ENCODE results near the gene RTTN. TPM values are rescaled to one million over a fixed set of nuclear protein-coding genes. Genes with fewer than 3 reads are reported as not detected.

RTTN gene
- total and polyA plus RNA-seq, 2 experiments from 2014 or later = 7.2 to 31.0 TPM

DNA sequence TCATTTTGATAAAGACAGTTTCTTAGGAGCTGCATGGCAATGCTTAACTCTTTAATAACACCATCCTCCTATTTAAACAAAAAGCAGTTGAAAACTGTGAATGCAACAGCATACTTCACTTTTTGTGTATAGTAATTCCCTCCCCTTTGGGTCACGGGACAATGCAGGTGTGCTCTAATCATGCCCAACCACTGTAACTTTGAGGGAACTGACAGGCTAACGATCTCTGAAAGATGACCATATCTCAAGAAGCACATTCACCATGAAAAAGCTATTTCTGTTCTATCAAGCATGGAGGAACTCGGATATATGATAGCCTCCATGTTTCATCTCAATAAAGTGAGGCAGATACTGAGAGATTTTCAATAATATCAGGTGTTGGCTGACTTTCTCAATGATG is 176.8 kb downstream of the RTTN start:
- no peak overlapping the region for H2AFZ ChIP-seq
- DNase-seq (ENCODE audit: low spot score) = no peak
- no peak overlapping the region for H3K4me2 ChIP-seq
- H3K79me2 ChIP-seq (replicated peaks; ENCODE audit: insufficient read depth) = no peaks in the 10 kb centered on the region
- H3K27me3 Mint-ChIP-seq (ENCODE audit: insufficient read depth, low read depth, poor library complexity) = no peaks in the 10 kb centered on the region
- TF ChIP-seq, protein P1, sequence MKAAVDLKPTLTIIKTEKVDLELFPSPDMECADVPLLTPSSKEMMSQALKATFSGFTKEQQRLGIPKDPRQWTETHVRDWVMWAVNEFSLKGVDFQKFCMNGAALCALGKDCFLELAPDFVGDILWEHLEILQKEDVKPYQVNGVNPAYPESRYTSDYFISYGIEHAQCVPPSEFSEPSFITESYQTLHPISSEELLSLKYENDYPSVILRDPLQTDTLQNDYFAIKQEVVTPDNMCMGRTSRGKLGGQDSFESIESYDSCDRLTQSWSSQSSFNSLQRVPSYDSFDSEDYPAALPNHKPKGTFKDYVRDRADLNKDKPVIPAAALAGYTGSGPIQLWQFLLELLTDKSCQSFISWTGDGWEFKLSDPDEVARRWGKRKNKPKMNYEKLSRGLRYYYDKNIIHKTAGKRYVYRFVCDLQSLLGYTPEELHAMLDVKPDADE (IDR thresholded peaks at IDR 0.05) = no peak
- TF ChIP-seq EZH2phosphoT487 (IDR thresholded peaks at IDR 0.05; ENCODE audit: unreplicated experiment) = no peak
- no peak for TF ChIP-seq POLR2AphosphoS5 (IDR thresholded peaks at IDR 0.05; ENCODE audit: low read depth)
- TF ChIP-seq NANOG (IDR thresholded peaks at IDR 0.05; ENCODE audit: borderline replicate concordance) = no peak
- TF ChIP-seq, protein P2, sequence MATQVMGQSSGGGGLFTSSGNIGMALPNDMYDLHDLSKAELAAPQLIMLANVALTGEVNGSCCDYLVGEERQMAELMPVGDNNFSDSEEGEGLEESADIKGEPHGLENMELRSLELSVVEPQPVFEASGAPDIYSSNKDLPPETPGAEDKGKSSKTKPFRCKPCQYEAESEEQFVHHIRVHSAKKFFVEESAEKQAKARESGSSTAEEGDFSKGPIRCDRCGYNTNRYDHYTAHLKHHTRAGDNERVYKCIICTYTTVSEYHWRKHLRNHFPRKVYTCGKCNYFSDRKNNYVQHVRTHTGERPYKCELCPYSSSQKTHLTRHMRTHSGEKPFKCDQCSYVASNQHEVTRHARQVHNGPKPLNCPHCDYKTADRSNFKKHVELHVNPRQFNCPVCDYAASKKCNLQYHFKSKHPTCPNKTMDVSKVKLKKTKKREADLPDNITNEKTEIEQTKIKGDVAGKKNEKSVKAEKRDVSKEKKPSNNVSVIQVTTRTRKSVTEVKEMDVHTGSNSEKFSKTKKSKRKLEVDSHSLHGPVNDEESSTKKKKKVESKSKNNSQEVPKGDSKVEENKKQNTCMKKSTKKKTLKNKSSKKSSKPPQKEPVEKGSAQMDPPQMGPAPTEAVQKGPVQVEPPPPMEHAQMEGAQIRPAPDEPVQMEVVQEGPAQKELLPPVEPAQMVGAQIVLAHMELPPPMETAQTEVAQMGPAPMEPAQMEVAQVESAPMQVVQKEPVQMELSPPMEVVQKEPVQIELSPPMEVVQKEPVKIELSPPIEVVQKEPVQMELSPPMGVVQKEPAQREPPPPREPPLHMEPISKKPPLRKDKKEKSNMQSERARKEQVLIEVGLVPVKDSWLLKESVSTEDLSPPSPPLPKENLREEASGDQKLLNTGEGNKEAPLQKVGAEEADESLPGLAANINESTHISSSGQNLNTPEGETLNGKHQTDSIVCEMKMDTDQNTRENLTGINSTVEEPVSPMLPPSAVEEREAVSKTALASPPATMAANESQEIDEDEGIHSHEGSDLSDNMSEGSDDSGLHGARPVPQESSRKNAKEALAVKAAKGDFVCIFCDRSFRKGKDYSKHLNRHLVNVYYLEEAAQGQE (IDR thresholded peaks at IDR 0.05; ENCODE audit: unreplicated experiment) = no peak
- no peak for TF ChIP-seq STAT1 (IDR thresholded peaks at IDR 0.05; ENCODE audit: unreplicated experiment)
- TF ChIP-seq JUNB (IDR thresholded peaks at IDR 0.05; ENCODE audit: unreplicated experiment) = no peak
- TF ChIP-seq, protein P3, sequence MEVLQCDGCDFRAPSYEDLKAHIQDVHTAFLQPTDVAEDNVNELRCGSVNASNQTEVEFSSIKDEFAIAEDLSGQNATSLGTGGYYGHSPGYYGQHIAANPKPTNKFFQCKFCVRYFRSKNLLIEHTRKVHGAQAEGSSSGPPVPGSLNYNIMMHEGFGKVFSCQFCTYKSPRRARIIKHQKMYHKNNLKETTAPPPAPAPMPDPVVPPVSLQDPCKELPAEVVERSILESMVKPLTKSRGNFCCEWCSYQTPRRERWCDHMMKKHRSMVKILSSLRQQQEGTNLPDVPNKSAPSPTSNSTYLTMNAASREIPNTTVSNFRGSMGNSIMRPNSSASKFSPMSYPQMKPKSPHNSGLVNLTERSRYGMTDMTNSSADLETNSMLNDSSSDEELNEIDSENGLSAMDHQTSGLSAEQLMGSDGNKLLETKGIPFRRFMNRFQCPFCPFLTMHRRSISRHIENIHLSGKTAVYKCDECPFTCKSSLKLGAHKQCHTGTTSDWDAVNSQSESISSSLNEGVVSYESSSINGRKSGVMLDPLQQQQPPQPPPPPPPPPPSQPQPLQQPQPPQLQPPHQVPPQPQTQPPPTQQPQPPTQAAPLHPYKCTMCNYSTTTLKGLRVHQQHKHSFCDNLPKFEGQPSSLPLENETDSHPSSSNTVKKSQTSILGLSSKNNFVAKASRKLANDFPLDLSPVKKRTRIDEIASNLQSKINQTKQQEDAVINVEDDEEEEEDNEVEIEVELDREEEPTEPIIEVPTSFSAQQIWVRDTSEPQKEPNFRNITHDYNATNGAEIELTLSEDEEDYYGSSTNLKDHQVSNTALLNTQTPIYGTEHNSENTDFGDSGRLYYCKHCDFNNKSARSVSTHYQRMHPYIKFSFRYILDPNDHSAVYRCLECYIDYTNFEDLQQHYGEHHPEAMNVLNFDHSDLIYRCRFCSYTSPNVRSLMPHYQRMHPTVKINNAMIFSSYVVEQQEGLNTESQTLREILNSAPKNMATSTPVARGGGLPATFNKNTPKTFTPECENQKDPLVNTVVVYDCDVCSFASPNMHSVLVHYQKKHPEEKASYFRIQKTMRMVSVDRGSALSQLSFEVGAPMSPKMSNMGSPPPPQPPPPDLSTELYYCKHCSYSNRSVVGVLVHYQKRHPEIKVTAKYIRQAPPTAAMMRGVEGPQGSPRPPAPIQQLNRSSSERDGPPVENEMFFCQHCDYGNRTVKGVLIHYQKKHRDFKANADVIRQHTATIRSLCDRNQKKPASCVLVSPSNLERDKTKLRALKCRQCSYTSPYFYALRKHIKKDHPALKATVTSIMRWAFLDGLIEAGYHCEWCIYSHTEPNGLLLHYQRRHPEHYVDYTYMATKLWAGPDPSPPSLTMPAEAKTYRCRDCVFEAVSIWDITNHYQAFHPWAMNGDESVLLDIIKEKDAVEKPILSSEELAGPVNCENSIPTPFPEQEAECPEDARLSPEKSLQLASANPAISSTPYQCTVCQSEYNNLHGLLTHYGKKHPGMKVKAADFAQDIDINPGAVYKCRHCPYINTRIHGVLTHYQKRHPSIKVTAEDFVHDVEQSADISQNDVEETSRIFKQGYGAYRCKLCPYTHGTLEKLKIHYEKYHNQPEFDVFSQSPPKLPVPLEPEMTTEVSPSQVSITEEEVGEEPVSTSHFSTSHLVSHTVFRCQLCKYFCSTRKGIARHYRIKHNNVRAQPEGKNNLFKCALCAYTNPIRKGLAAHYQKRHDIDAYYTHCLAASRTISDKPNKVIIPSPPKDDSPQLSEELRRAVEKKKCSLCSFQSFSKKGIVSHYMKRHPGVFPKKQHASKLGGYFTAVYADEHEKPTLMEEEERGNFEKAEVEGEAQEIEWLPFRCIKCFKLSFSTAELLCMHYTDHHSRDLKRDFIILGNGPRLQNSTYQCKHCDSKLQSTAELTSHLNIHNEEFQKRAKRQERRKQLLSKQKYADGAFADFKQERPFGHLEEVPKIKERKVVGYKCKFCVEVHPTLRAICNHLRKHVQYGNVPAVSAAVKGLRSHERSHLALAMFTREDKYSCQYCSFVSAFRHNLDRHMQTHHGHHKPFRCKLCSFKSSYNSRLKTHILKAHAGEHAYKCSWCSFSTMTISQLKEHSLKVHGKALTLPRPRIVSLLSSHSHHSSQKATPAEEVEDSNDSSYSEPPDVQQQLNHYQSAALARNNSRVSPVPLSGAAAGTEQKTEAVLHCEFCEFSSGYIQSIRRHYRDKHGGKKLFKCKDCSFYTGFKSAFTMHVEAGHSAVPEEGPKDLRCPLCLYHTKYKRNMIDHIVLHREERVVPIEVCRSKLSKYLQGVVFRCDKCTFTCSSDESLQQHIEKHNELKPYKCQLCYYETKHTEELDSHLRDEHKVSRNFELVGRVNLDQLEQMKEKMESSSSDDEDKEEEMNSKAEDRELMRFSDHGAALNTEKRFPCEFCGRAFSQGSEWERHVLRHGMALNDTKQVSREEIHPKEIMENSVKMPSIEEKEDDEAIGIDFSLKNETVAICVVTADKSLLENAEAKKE (CRISPR knock-in tag; IDR thresholded peaks at IDR 0.05) = no peak
- TF ChIP-seq CREB1 (CRISPR knock-in tag; IDR thresholded peaks at IDR 0.05; ENCODE audit: low read depth) = no peak
- TF ChIP-seq, protein P4, sequence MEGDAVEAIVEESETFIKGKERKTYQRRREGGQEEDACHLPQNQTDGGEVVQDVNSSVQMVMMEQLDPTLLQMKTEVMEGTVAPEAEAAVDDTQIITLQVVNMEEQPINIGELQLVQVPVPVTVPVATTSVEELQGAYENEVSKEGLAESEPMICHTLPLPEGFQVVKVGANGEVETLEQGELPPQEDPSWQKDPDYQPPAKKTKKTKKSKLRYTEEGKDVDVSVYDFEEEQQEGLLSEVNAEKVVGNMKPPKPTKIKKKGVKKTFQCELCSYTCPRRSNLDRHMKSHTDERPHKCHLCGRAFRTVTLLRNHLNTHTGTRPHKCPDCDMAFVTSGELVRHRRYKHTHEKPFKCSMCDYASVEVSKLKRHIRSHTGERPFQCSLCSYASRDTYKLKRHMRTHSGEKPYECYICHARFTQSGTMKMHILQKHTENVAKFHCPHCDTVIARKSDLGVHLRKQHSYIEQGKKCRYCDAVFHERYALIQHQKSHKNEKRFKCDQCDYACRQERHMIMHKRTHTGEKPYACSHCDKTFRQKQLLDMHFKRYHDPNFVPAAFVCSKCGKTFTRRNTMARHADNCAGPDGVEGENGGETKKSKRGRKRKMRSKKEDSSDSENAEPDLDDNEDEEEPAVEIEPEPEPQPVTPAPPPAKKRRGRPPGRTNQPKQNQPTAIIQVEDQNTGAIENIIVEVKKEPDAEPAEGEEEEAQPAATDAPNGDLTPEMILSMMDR (conservative IDR thresholded peaks at IDR 0.05; ENCODE audit: low read depth in 2 of 2) = no peak
- no peak for TF ChIP-seq ZNF331 (CRISPR knock-in tag; IDR thresholded peaks at IDR 0.05; ENCODE audit: low read depth)
- TF ChIP-seq ZNF114 (CRISPR knock-in tag; IDR thresholded peaks at IDR 0.05) = no peak
- TF ChIP-seq EZH2 (IDR thresholded peaks at IDR 0.05; ENCODE audit: low read depth, unreplicated experiment) = no peak
- H4K20me1 ChIP-seq (replicated peaks; ENCODE audit: insufficient read depth) = 0 out of 2 replicates have a peak, but pooled peaks cover 4% of the 10 kb centered on the region
- no peaks in the 10 kb centered on the region; the same call in 1 of the 2 replicates for H3K4me1 ChIP-seq (ENCODE audit: insufficient read depth)
- no peaks in the 10 kb centered on the region for H3K27me3 ChIP-seq (ENCODE audit: insufficient read depth)
- no peak overlapping the region for H3K27ac Mint-ChIP-seq
- H3K9me2 ChIP-seq (ENCODE audit: insufficient read depth) = no peaks in the 10 kb centered on the region
- no peak overlapping the region for H3K27ac ChIP-seq (ENCODE audit: low read depth)
- peaks cover 10% of the 10 kb centered on the region for H3K36me3 Mint-ChIP-seq (ENCODE audit: low read depth)
- H3K36me3 ChIP-seq (ENCODE audit: insufficient read depth) = no peaks in the 10 kb centered on the region
- no peaks in the 10 kb centered on the region for H3K9me3 Mint-ChIP-seq
- no peak overlapping the region for H3K4me3 ChIP-seq
- ATAC-seq = no peak
- no peaks in the 10 kb centered on the region for H3F3A ChIP-seq (replicated peaks; ENCODE audit: low read depth)
- H3K4me1 Mint-ChIP-seq = peaks cover 6% of the 10 kb centered on the region
- no peak overlapping the region for H3K4me3 Mint-ChIP-seq

Data from GM23338 (cell line).